Measurements from ENCODE around the gene NUDT14.

GRCh38 chr14:105124823-105125222 lies 56.3 kb downstream of the NUDT14 start:
- TF ChIP-seq CTCF (IDR thresholded peaks at IDR 0.05) (no peak), EP300 (IDR thresholded peaks at IDR 0.05) (no peak), POLR2AphosphoS5 (IDR thresholded peaks at IDR 0.05) (no peak)
